ENCODE results near the gene ANG.

Gene ANG

GRCh38 chr14:20711685-20712084 lies 23.1 kb downstream of the ANG start:
- H3K36me3 ChIP-seq (ENCODE audit: control insufficient read depth in 2 of 2, insufficient read depth in 1 of 2, low read length in 2 of 2): no peaks in the 10 kb centered on the region
- H3K9me3 ChIP-seq (ENCODE audit: control insufficient read depth, insufficient read depth, low read depth, low read length): no peaks in the 10 kb centered on the region
- CTCF ChIA-PET: interaction anchor here (1.0 to 1.4 kb wide), 3 partner anchors 13 to 146 kb away, joined by 5 to 6 read pairs (median 5); no protein-coding TSS in a partner anchor
- H3K4me3 ChIP-seq (ENCODE audit: low read depth, low read length): no peak overlapping the region
- H3K27ac ChIP-seq (ENCODE audit: extremely low read depth, low read depth, low read length): no peak overlapping the region
- POLR2A ChIA-PET: no interaction called here
- no peaks in the 10 kb centered on the region; the same call in 1 of the 2 replicates for H3K4me1 ChIP-seq (ENCODE audit: control insufficient read depth, insufficient read depth, low read length)
- no peak for TF ChIP-seq GLIS1 (tag by site-specific recombination; IDR thresholded peaks at IDR 0.05)
- no peak for TF ChIP-seq ZNF654 (tag by site-specific recombination; IDR thresholded peaks at IDR 0.05; ENCODE audit: low read depth)
- TF ChIP-seq ZNF548 (tag by site-specific recombination; IDR thresholded peaks at IDR 0.05): no peak
- TF ChIP-seq ZNF426 (tag by site-specific recombination; IDR thresholded peaks at IDR 0.05): no peak
- TF ChIP-seq ZNF26 (tag by site-specific recombination; IDR thresholded peaks at IDR 0.05): no peak

GRCh38 chr14:20712904-20713303 lies 24.3 kb downstream of the ANG start:
- Histone ChIP-seq H3K4me3 (ENCODE audit: low read depth, low read length) (no peak overlapping the region), H3K9me3 (ENCODE audit: control insufficient read depth, insufficient read depth, low read depth, low read length) (no peaks in the 10 kb centered on the region), H3K4me1 (ENCODE audit: control insufficient read depth, insufficient read depth, low read length) (no peaks in the 10 kb centered on the region), H3K36me3 (ENCODE audit: control insufficient read depth in 2 of 2, insufficient read depth in 1 of 2, low read length in 2 of 2) (no peaks in the 10 kb centered on the region), H3K27ac (ENCODE audit: extremely low read depth, low read depth, low read length) (no peak overlapping the region)
- ChIA-PET CTCF (no interaction called here), POLR2A (no interaction called here)
- no peak for TF ChIP-seq ZNF140 (tag by site-specific recombination; IDR thresholded peaks at IDR 0.05)
- no peak for TF ChIP-seq PRDM2 (tag by site-specific recombination; IDR thresholded peaks at IDR 0.05; ENCODE audit: borderline replicate concordance)
- TF ChIP-seq IKZF3 (tag by site-specific recombination; IDR thresholded peaks at IDR 0.05): no peak
- TF ChIP-seq ZNF133 (tag by site-specific recombination; IDR thresholded peaks at IDR 0.05): no peak
- no peak for TF ChIP-seq ZSCAN30 (tag by site-specific recombination; IDR thresholded peaks at IDR 0.05)
- no peak for TF ChIP-seq ZNF707 (tag by site-specific recombination; IDR thresholded peaks at IDR 0.05)
- no peak for TF ChIP-seq ZNF561 (tag by site-specific recombination; IDR thresholded peaks at IDR 0.05; ENCODE audit: borderline replicate concordance)
- TF ChIP-seq REST (tag by site-specific recombination; IDR thresholded peaks at IDR 0.05): no peak
- no peak for TF ChIP-seq ZNF350 (tag by site-specific recombination; IDR thresholded peaks at IDR 0.05)
- TF ChIP-seq KLF8 (tag by site-specific recombination; IDR thresholded peaks at IDR 0.05): no peak
- no peak for TF ChIP-seq ZNF530 (tag by site-specific recombination; IDR thresholded peaks at IDR 0.05; ENCODE audit: low read depth)
- no peak for TF ChIP-seq ZNF366 (tag by site-specific recombination; conservative IDR thresholded peaks at IDR 0.05)
- TF ChIP-seq ZNF513 (tag by site-specific recombination; IDR thresholded peaks at IDR 0.05): no peak
- TF ChIP-seq ZNF596 (tag by site-specific recombination; IDR thresholded peaks at IDR 0.05): no peak
- no peak for TF ChIP-seq ZNF19 (tag by site-specific recombination; IDR thresholded peaks at IDR 0.05; ENCODE audit: low read depth)
- no peak for TF ChIP-seq ZNF704 (tag by site-specific recombination; IDR thresholded peaks at IDR 0.05)
- no peak for TF ChIP-seq ZNF76 (tag by site-specific recombination; IDR thresholded peaks at IDR 0.05; ENCODE audit: borderline replicate concordance, low read depth)
